HepG2 (cell line): ENCODE measurements around the gene TATDN2. TPM values are rescaled to one million over a fixed set of nuclear protein-coding genes. Genes with fewer than 3 reads are reported as not detected.

Experiments
- AFF4 ChIP-seq: sonication (generic); formaldehyde crosslinking; IDR thresholded peaks from 2 replicates; pipeline ENCODE4 v1.4.0; 2020; ENCODE audit warnings: missing genetic modification reagents
- BCL6 ChIP-seq: IDR thresholded peaks from 2 replicates; pipeline ENCODE4 v1.6.1; 2016; ENCODE audit warnings: missing genetic modification reagents, missing compliant biosample characterization
- DMAP1 ChIP-seq: IDR thresholded peaks from 2 replicates; pipeline ENCODE4 v1.6.1; 2016
- FOXA1 ChIP-seq, 2 experiments: fragments of 450-650 bp in 1 of 2; sonication (generic) in 1 of 2; formaldehyde crosslinking in 1 of 2; IDR thresholded peaks; 2 replicates each; pipeline versions ENCODE4 v1.4.0 to v1.6.1; 2016 to 2020; ENCODE audit warnings: missing genetic modification reagents in 1 of 2
- HNRNPK ChIP-seq: fragments of 200-400 bp; formaldehyde crosslinking; IDR thresholded peaks from 2 replicates; pipeline ENCODE4 v1.6.1; 2018; ENCODE audit warnings: low read length, low read depth, moderate library complexity, mild to moderate bottlenecking; ENCODE audit not compliant: poor library complexity, severe bottlenecking
- HOXA3 ChIP-seq: sonication (generic); formaldehyde crosslinking; IDR thresholded peaks from 2 replicates; pipeline ENCODE4 v1.5.0; 2020; ENCODE audit warnings: missing genetic modification reagents
- KAT2B ChIP-seq: fragments of 150-350 bp; IDR thresholded peaks from 2 replicates; pipeline ENCODE4 v1.6.1; 2014; ENCODE audit warnings: low read depth, low read length, borderline replicate concordance
- LBX2 ChIP-seq: sonication (generic); formaldehyde crosslinking; IDR thresholded peaks from 2 replicates; pipeline ENCODE4 v1.5.0; 2020; ENCODE audit warnings: missing genetic modification reagents, mild to moderate bottlenecking, borderline replicate concordance
- MEIS1 ChIP-seq: sonication (generic); formaldehyde crosslinking; IDR thresholded peaks from 2 replicates; pipeline ENCODE4 v1.9.0; 2021; ENCODE audit warnings: mild to moderate bottlenecking, missing genetic modification reagents, moderate library complexity, borderline replicate concordance
- NR2F6 ChIP-seq, 2 experiments: IDR thresholded peaks; 2 replicates each; pipeline ENCODE4 v1.6.1; 2016; ENCODE audit warnings: antibody characterized with exemption in 1 of 2, mild to moderate bottlenecking in 1 of 2
- PCBP2 ChIP-seq: fragments of 200-400 bp; formaldehyde crosslinking; optimal IDR thresholded peaks from 2 replicates; pipeline ENCODE3; 2018; ENCODE audit warnings: low read length, low read depth; ENCODE audit not compliant: poor library complexity, severe bottlenecking
- PRDM10 ChIP-seq: sonication (generic); formaldehyde crosslinking; IDR thresholded peaks from 2 replicates; pipeline ENCODE4 v1.4.0; 2020; ENCODE audit warnings: low read depth, missing genetic modification reagents
- SMAD9 ChIP-seq: sonication (generic); formaldehyde crosslinking; IDR thresholded peaks from 2 replicates; pipeline ENCODE4 v1.5.1; 2020; ENCODE audit warnings: mild to moderate bottlenecking, missing genetic modification reagents
- SOX5 ChIP-seq: IDR thresholded peaks from 2 replicates; pipeline ENCODE4 v1.6.1; 2016; ENCODE audit warnings: borderline replicate concordance
- TCF7 ChIP-seq: sonication (generic); IDR thresholded peaks from 2 replicates; pipeline ENCODE4 v1.6.1; 2016; ENCODE audit warnings: antibody characterized with exemption, low read depth
- THAP11 ChIP-seq: IDR thresholded peaks from 2 replicates; pipeline ENCODE4 v1.6.1; 2016; ENCODE audit warnings: missing biosample characterization, missing genetic modification reagents
- THAP7 ChIP-seq: sonication (generic); formaldehyde crosslinking; IDR thresholded peaks from 2 replicates; pipeline ENCODE4 v1.8.1; 2023; ENCODE audit warnings: mild to moderate bottlenecking, missing genetic modification reagents
- TP53 ChIP-seq: sonication (generic); formaldehyde crosslinking; conservative IDR thresholded peaks from 2 replicates; pipeline ENCODE4 v1.4.0; 2020; ENCODE audit warnings: missing genetic modification reagents
- ZNF432 ChIP-seq: sonication (generic); formaldehyde crosslinking; IDR thresholded peaks from 2 replicates; pipeline ENCODE4 v1.5.0; 2020; ENCODE audit warnings: missing genetic modification reagents, mild to moderate bottlenecking, borderline replicate concordance
- ZNF644 ChIP-seq: IDR thresholded peaks from 2 replicates; pipeline ENCODE4 v1.6.1; 2016; ENCODE audit warnings: low read depth
- ZNF672 ChIP-seq: sonication (generic); formaldehyde crosslinking; IDR thresholded peaks from 2 replicates; pipeline ENCODE4 v1.8.1; 2022; ENCODE audit warnings: missing genetic modification reagents
- polyA plus RNA-seq, 8 experiments: library from polyadenylated mRNA; depleted of rRNA in 3 of 8; stranded (reverse) in 7 of 8; unstranded in 1 of 8; fragments of >200 nt; fragmentation: Illumina TruSeq in 4 of 8; extraction: Trizol in 4 of 8; gene quantifications; 2 replicates each; pipeline versions ENCODE4 v1.2.1 to v1.2.3, GENCODE V29; 2011 to 2016; ENCODE audit warnings: low read depth in 4 of 8, missing spikeins in 1 of 8, mixed read lengths in 1 of 8; ENCODE audit not compliant: insufficient read depth in 1 of 8
- total RNA-seq, 5 experiments: library from RNA; depleted of rRNA; stranded (reverse); fragments of >200 nt; fragmentation: Illumina TruSeq; extraction: Trizol; gene quantifications; 2 replicates each; pipeline ENCODE4 v1.2.3, GENCODE V29; 2016; ENCODE audit warnings: low read depth in 1 of 5

Gene TATDN2
- total and polyA plus RNA-seq, 2 of the 13 experiments (the other 11 are each of a cell fraction or from before 2014, with no cell fraction given): 12.1 to 21.9 TPM

- TF ChIP-seq FOXA1 (IDR thresholded peaks at IDR 0.05) (no peak), FOXA1 (CRISPR knock-in tag; IDR thresholded peaks at IDR 0.05) (peak; percentile 72), BCL6 (CRISPR knock-in tag) (peak; percentile 70; the same call in 1 of the 2 replicates), KAT2B (no peak), PRDM10 (0 out of 2 replicates have a peak, but pooled peaks have one; percentile 21), SOX5 (CRISPR knock-in tag) (peak; percentile 99), ZNF644 (peak; percentile 34; the same call in 1 of the 2 replicates), TP53 (CRISPR knock-in tag) (no peak), THAP11 (CRISPR knock-in tag) (peak; percentile 67), NR2F6 (IDR thresholded peaks at IDR 0.05) (peak; percentile 67), NR2F6 (CRISPR knock-in tag; IDR thresholded peaks at IDR 0.05) (peak; percentile 70), MEIS1 (CRISPR knock-in tag) (peak; percentile 61; the same call in 1 of the 2 replicates), HNRNPK (no peak), SMAD9 (no peak), AFF4 (no peak), ZNF672 (CRISPR knock-in tag) (no peak), PCBP2 (no peak), DMAP1 (CRISPR knock-in tag) (peak; percentile 66), THAP7 (CRISPR knock-in tag) (no peak), HOXA3 (peak; percentile 68), LBX2 (CRISPR knock-in tag) (no peak), TCF7 (peak; percentile 45; the same call in 1 of the 2 replicates), ZNF432 (no peak)
Observed at GRCh38 chr3:10317311-10317960, 69.2 kb downstream of the TATDN2 start (continued).
